Osteocyte (in vitro differentiated cells): ENCODE data around the gene C1QTNF5. TPM values are rescaled to one million over a fixed set of nuclear protein-coding genes. Genes with fewer than 3 reads are reported as not detected.

ENCODE experiments used
- DNase-seq: peaks from one replicate; pipeline ENCODE4 v3.0.0; 2021; ENCODE audit warnings: mixed read lengths; ENCODE audit not compliant: unreplicated experiment; ENCODE audit errors: extremely low spot score
- H3K27ac Mint-ChIP-seq: one replicate; pipeline ENCODE4 v1.8.0; 2021; ENCODE audit warnings: mild to moderate bottlenecking, mixed read lengths; ENCODE audit not compliant: unreplicated experiment
- H3K27me3 Mint-ChIP-seq: one replicate; pipeline ENCODE4 v1.8.0; 2021; ENCODE audit warnings: mixed read lengths; ENCODE audit not compliant: unreplicated experiment
- H3K36me3 Mint-ChIP-seq: one replicate; pipeline ENCODE4 v1.8.0; 2021; ENCODE audit warnings: mixed read lengths; ENCODE audit not compliant: unreplicated experiment
- H3K4me1 Mint-ChIP-seq: one replicate; pipeline ENCODE4 v1.8.0; 2021; ENCODE audit warnings: mixed read lengths; ENCODE audit not compliant: unreplicated experiment
- H3K4me3 Mint-ChIP-seq: one replicate; pipeline ENCODE4 v1.8.0; 2021; ENCODE audit warnings: mild to moderate bottlenecking, moderate library complexity, mixed read lengths; ENCODE audit not compliant: unreplicated experiment
- H3K9me3 Mint-ChIP-seq: one replicate; pipeline ENCODE4 v1.8.0; 2021; ENCODE audit warnings: mixed read lengths; ENCODE audit not compliant: unreplicated experiment
- total RNA-seq: library from RNA; stranded (reverse); gene quantifications from 2 replicates; pipeline ENCODE4 v1.2.1, GENCODE V29; 2021
- TF ChIP-seq, protein P1 (sequence below): fragments of 200-600 bp; sonication (generic); IDR thresholded peaks from 2 replicates; pipeline ENCODE4 v1.5.0; 2021; ENCODE audit warnings: antibody characterized with exemption, mild to moderate bottlenecking, moderate library complexity

The C1QTNF5 gene
- total RNA-seq, 1 donor from 2014 or later: 8.4 TPM

DNA sequence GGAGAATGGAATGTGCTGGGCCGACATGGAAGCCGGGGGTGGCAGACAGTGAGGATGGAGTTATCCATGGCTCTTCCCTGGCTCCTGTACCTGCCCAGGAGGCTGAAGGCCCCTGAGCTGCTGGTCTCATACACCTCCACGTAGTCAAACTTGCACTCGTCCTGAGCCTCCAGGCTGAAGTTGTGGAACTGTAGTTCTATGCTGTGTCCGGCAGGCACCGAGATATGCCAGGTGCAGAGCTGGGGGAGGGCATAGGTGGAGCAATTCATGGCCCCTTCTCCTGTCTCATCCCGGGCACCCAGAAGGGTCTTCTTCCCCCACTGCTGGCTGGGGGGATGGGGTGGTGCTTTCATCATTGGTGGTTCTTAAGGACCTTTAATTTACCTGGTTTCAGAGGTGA is 3.0 kb upstream of the C1QTNF5 start:
- peaks cover 12% of the 10 kb centered on the region for H3K4me1 Mint-ChIP-seq
- H3K27me3 Mint-ChIP-seq: peaks cover 21% of the 10 kb centered on the region
- H3K4me3 Mint-ChIP-seq: no peak overlapping the region
- no peak for DNase-seq
- H3K36me3 Mint-ChIP-seq: no peaks in the 10 kb centered on the region
- H3K27ac Mint-ChIP-seq: no peak overlapping the region
- no peaks in the 10 kb centered on the region for H3K9me3 Mint-ChIP-seq
- TF ChIP-seq, protein P1, sequence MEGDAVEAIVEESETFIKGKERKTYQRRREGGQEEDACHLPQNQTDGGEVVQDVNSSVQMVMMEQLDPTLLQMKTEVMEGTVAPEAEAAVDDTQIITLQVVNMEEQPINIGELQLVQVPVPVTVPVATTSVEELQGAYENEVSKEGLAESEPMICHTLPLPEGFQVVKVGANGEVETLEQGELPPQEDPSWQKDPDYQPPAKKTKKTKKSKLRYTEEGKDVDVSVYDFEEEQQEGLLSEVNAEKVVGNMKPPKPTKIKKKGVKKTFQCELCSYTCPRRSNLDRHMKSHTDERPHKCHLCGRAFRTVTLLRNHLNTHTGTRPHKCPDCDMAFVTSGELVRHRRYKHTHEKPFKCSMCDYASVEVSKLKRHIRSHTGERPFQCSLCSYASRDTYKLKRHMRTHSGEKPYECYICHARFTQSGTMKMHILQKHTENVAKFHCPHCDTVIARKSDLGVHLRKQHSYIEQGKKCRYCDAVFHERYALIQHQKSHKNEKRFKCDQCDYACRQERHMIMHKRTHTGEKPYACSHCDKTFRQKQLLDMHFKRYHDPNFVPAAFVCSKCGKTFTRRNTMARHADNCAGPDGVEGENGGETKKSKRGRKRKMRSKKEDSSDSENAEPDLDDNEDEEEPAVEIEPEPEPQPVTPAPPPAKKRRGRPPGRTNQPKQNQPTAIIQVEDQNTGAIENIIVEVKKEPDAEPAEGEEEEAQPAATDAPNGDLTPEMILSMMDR: no peak

DNA sequence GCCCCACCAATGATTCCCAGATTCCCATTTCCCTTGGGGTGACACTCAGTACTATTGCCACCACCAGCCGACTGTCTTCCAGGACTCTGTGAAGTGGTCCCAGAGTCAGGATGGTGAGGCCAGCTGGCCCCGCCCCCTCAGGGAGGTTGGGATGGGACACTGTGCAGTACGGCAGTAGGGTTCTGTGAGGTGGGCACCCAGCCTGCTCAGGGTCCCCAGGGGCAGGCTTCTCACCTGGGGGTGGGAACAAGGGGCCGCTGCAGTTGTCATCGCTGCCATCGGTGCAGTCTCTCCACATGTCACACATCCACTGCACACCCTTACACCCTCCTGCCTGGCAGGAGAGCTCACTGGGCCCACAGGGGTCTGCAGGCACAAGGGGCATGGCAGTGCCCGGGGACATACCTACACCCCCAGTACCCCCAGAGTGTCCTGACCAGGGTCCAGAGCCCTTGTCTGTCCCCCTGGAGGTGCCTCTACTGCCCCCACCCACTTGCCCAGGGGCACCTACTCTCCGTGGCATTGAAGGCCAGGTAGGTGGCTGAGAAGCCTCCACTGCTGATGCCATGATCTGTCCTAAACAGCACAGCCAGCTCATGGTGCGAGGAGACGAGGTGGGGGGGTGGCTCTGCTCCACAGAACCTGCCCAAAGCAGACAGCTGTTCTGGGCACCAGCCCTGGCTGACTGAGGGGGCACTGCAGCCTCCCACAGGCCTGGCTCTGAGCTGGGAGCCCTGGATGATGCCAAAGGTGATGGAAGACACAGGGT is 1.9 kb upstream of the C1QTNF5 start:
- peaks cover 17% of the 10 kb centered on the region for H3K27me3 Mint-ChIP-seq
- no peak for DNase-seq

DNA sequence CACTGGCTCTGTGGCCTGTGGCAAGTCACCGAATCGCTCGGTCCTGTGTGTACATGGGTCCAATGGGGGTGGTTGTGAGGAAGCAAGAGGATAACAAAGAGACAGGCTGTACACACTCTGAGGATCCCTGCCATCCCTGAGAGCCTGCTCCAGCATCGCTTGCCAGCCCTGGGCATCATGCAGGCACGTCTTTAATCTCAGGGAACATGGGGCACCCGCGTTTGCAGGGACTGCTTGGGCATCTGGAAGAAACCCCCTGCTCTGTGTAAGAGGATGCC is 1.3 kb upstream of the C1QTNF5 start:
- Mint-ChIP-seq H3K27ac (no peak overlapping the region), H3K4me3 (no peak overlapping the region), H3K9me3 (no peaks in the 10 kb centered on the region), H3K4me1 (peaks cover 29% of the 10 kb centered on the region), H3K36me3 (no peaks in the 10 kb centered on the region), H3K27me3 (peaks cover 13% of the 10 kb centered on the region)
- DNase-seq: no peak
- TF ChIP-seq, protein P1: no peak

More for the DNA sequence above, 1.9 kb upstream of the C1QTNF5 start:
- Mint-ChIP-seq H3K9me3 (no peaks in the 10 kb centered on the region), H3K4me1 (peaks cover 24% of the 10 kb centered on the region), H3K27ac (no peak overlapping the region), H3K36me3 (no peaks in the 10 kb centered on the region), H3K4me3 (no peak overlapping the region)
- TF ChIP-seq, protein P1: no peak

DNA sequence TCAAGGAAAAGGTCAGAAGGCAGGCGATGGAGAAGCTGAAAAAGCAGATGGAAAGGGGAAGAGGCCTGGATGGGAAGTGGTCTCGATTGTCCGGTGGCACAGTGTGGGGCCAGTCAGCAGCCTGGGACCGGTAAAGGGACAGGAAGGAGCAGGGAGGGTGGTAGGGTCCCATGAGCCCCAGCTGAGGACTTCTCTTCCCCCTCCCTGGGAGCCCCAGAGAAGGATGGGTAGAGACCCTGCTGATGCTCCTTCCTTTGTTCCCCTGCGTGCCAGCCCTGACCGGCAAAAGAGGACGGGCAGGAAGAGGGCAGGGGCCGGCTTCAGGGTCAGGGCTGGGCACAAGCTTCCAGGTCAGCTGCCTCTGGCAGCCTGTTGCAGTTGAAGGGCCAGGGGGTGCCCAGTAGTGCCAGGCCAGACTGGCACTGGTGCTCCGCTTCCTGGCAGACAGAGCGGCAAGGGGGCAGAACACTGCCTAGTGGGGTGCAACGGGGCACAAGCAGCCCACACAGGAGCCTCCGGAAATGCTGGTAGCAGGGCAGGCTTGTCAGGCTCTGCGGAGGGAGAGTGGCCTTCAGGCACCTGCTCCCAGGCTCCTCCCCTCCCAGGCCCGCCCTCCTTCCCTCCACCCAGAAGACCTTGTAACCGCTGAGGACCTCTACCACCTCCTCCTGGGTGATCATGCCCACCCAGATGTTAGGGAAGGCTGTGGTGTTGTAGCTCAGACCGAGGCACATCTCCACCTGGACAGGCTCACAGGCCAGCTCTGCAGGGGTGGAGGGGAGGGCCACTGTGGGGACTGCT is 739 bp upstream of the C1QTNF5 start:
- H3K4me3 Mint-ChIP-seq: peak overlapping the region; percentile 65

More for the DNA sequence above, 739 bp upstream of the C1QTNF5 start:
- DNase-seq: no peak
- TF ChIP-seq, protein P1: no peak
- H3K4me1 Mint-ChIP-seq: peaks cover 32% of the 10 kb centered on the region
- H3K27me3 Mint-ChIP-seq: peaks cover 13% of the 10 kb centered on the region
- peak overlapping the region; percentile 41 for H3K27ac Mint-ChIP-seq
- no peaks in the 10 kb centered on the region for H3K36me3 Mint-ChIP-seq
- no peaks in the 10 kb centered on the region for H3K9me3 Mint-ChIP-seq
